ENCODE results near the gene UTP4. TPM values are rescaled to one million over a fixed set of nuclear protein-coding genes. Genes with fewer than 3 reads are reported as not detected.

UTP4 gene
- total RNA-seq, 2 experiments from 2014 or later = 149 to 153 TPM

DNA sequence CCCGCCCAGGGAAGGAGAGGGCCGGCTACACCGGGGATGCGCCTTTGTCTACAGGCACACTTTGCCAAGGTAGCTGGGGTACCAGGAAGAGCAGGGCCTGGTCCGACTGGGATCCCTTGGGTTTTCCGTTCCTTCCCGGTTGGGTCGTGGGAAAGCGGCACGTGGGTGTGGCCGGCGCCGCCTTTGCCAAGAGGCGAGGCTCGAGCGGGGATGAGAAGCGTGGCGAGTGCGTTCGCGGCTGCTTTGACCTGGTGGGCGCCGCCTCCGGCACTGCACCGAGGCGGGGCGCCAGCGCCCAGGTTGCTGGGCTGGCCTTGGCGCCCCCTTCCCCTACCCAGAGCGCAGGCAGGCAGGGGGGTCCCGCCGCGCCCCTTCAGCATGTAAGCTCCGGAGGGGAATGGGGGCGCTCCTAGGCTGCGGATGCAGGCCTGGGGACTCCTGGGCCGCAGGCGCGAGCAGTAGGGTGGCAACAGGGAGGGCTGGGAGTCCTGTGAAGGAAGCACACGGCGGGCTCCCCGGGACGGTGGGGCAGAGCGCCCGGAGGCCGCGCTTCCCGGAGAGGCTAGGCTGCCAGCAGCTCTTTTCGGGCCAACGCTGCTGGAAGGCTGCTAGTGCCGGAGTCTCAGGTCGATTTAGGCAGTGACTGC is 25.0 kb upstream of the UTP4 start:
- H3K4me3 Mint-ChIP-seq = peak overlapping the region; percentile 50

DNA sequence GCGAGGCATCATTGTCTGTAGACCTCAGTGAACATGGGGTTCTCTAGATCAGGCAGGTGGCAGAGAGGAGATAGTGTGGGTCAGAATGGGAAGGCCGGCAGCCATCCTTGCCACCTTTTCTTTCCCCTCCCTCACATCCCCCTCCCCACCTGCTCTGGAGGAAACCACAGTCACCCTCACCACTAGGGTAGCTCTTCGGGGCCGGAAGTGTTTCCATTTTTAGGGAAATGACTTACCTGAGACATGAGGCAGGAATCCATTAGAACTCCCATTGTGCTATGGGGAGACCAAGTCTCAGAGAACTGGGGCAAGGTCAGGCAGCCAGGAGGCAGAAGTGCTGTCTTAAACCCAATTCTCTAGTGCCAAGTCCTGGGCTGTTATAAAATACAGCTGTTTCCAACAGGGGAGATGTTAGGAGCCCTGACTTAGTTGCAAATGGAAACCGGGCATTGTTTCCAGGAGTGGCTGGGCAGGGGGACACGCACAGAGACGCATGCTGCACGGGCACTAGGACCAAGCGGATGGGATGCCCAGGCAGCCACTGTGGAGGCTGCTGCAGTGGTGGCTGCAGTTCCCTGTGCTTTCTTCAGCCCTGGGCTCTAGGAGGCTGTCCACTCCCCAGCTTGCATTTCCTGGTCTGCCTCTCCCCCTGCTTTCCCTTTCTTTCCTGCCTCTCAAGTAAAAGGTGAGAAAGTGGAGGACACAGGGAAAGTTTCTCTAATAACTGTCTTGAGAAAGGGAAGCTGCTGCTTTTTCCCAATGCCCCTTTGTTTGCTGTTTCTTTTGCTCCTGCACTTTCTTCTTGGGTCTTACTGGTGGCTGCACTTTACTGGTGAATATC is 24.2 kb upstream of the UTP4 start:
- H3K36me3 Mint-ChIP-seq = peaks cover 9% of the 10 kb centered on the region
- H3K27ac Mint-ChIP-seq = no peak overlapping the region
- no peaks in the 10 kb centered on the region for H3K9me3 Mint-ChIP-seq
- H3K4me1 Mint-ChIP-seq = peaks cover 11% of the 10 kb centered on the region
- no peak for DNase-seq
- peaks cover 41% of the 10 kb centered on the region for H3K27me3 Mint-ChIP-seq
- H3K4me3 Mint-ChIP-seq = no peak overlapping the region

More for the DNA sequence above, 25.0 kb upstream of the UTP4 start:
- peaks cover 41% of the 10 kb centered on the region for H3K27me3 Mint-ChIP-seq
- peak; percentile 14 for DNase-seq
- no peaks in the 10 kb centered on the region for H3K9me3 Mint-ChIP-seq
- H3K36me3 Mint-ChIP-seq = peaks cover 9% of the 10 kb centered on the region
- peaks cover 11% of the 10 kb centered on the region for H3K4me1 Mint-ChIP-seq
- no peak overlapping the region for H3K27ac Mint-ChIP-seq

DNA sequence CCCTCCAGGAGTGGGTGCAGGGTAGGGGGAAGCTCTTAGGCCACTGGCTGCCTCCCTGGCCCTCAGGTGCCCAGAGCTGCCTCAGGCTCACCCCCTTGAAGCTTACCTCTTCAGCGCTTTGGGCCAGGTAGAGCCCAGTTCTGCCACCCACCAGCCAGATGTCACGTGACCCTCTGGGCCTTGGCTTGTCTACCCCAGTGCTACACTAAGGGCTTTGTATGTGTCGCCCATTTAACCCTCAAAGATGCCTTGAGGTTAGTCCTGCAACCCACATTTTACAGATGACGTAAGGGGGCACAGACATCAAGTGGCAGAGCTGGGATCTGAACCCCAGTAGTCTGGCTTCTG is 23.6 kb upstream of the UTP4 start:
- no peak for DNase-seq
- peaks cover 41% of the 10 kb centered on the region for H3K27me3 Mint-ChIP-seq
- H3K4me1 Mint-ChIP-seq = peaks cover 11% of the 10 kb centered on the region
- peaks cover 9% of the 10 kb centered on the region for H3K36me3 Mint-ChIP-seq
- H3K27ac Mint-ChIP-seq = no peak overlapping the region
- no peak overlapping the region for H3K4me3 Mint-ChIP-seq
- no peaks in the 10 kb centered on the region for H3K9me3 Mint-ChIP-seq

DNA sequence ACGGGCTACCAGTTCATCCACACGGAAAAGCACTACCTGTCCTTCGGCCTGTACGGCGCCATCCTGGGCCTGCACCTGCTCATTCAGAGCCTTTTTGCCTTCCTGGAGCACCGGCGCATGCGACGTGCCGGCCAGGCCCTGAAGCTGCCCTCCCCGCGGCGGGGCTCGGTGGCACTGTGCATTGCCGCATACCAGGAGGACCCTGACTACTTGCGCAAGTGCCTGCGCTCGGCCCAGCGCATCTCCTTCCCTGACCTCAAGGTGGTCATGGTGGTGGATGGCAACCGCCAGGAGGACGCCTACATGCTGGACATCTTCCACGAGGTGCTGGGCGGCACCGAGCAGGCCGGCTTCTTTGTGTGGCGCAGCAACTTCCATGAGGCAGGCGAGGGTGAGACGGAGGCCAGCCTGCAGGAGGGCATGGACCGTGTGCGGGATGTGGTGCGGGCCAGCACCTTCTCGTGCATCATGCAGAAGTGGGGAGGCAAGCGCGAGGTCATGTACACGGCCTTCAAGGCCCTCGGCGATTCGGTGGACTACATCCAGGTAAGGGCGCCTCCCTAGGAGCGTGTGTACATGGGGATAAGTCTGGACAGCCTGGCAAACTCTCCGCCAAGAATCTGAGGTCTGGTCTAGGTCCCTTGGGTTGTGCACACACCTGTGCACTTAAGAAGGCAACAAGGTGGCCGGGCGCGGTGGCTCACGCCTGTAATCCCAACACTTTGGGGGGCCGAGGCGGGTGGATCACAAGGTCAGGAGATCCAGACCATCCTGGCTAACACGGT is 22.8 kb upstream of the UTP4 start:
- Mint-ChIP-seq H3K9me3 (no peaks in the 10 kb centered on the region), H3K36me3 (peaks cover 9% of the 10 kb centered on the region), H3K27ac (no peak overlapping the region), H3K4me3 (no peak overlapping the region), H3K27me3 (peaks cover 38% of the 10 kb centered on the region), H3K4me1 (peaks cover 11% of the 10 kb centered on the region)
- no peak for DNase-seq

DNA sequence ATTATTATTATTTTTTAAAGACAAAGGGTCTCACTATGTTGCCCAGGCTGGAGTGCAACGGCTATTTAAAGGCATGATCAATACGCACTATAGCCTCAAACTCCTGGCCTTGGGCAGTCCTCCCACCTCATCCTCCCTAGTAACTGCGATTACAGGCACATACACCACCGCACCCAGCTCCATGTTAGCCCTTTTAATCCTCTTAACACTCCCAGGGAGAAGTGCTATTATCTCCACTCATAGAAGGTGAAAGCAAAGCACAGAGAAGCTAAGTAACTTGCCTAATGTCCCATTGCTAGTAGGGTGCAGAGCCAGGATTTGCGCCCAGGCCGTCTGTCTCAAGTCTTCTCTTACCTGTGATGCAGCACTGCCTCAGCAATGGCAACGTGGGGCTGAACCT is 22.0 kb upstream of the UTP4 start:
- H3K27me3 Mint-ChIP-seq = peaks cover 32% of the 10 kb centered on the region
- peaks cover 8% of the 10 kb centered on the region for H3K4me1 Mint-ChIP-seq
- peaks cover 9% of the 10 kb centered on the region for H3K36me3 Mint-ChIP-seq
- no peaks in the 10 kb centered on the region for H3K9me3 Mint-ChIP-seq
- H3K27ac Mint-ChIP-seq = no peak overlapping the region
- DNase-seq = no peak
- no peak overlapping the region for H3K4me3 Mint-ChIP-seq

DNA sequence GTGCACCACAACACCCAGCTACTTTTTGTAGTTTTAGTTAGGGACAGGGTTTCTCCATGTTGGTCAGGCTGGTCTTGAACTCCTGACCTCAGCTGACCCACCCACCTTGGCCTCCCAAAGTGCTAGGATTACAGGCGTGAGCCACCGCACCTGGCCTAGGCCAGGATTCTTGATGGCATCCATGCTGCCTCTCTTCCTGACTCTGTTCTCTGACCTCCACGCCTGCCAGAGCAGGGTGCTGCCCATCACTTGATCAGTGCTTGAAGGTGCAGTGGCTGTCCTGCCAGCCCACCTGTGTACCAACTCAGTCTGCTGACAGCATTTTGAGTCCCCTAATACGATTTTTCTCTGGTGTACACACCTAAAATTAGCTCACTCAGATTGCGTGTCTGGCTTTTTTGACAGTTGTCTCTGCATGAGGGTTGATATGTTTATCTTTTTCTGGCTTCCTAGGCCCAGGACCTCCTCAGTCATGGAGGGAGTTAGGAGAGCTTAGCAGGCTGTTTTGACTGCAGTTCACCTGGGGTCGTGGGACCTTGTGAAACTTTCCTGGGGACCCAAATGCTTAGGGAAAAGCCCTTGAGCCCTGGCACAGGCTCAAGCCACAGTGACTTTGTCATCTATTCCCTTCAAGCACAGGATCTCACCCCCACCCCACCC is 21.1 kb upstream of the UTP4 start:
- DNase-seq = no peak
- Mint-ChIP-seq H3K4me1 (peaks cover 5% of the 10 kb centered on the region), H3K27me3 (peaks cover 28% of the 10 kb centered on the region), H3K9me3 (no peaks in the 10 kb centered on the region), H3K4me3 (no peak overlapping the region), H3K27ac (no peak overlapping the region), H3K36me3 (peaks cover 9% of the 10 kb centered on the region)

DNA sequence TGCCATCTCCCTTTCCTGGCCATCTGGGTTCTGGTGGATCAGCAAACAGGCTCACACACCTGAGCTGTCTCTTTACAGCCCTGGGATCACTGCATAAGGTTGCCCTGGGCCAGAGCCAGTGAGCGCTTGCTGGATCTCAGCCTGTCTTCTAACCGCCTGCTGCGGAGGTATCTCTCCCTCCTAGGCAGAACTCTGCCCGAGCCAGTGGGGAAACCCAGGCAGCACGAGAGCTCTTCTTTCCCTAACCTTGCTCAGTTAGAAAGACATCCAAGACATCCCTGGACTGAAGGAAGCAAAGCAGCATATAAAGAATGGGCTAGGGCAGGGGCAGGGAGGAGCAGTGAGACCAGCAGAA is 20.6 kb upstream of the UTP4 start:
- H3K9me3 Mint-ChIP-seq = no peaks in the 10 kb centered on the region
- no peak for DNase-seq
- no peak overlapping the region for H3K27ac Mint-ChIP-seq
- peaks cover 11% of the 10 kb centered on the region for H3K36me3 Mint-ChIP-seq
- H3K4me3 Mint-ChIP-seq = no peak overlapping the region
- H3K27me3 Mint-ChIP-seq = peaks cover 23% of the 10 kb centered on the region
- peaks cover 5% of the 10 kb centered on the region for H3K4me1 Mint-ChIP-seq

DNA sequence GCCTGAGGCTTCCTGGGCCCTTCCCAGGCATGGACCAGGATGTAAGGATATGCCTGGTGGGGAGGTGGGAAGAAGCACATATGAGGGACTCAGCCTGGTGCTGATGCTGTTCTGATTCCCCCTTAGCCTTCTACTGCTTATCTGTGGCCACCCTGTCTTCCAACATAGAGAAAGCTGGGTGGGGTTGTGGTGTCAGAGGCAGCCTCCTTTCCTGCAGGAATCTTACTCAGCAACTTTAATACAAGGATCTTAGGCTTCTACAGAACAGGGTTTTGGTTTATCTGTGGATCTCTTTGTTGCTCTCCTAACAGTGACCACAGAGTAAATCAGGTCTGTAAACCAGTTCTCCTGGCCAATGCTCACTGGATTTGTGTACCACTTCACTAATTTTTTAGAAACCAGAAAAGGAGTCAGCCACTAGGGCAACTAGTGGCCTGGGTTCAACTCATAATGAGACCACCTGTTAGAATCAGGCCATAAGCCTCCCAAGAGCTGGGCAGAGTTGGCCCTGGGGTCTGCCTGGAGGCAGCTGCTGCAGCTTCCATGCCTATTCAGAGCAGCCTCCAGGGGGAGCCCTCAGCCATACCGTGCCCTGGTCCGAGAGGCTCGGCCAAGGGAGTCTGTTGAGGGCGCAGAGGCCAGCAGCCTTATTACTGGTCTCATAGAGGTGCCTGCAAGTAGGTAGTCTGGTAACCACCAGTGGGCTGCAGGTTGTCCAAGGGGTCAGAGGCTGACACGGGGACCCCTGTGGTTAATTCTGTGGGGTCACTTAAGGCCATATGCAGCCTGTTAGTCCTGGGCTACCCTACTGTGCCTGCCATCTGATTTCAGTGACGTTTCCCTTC is 19.9 kb upstream of the UTP4 start:
- H3K9me3 Mint-ChIP-seq = no peaks in the 10 kb centered on the region
- H3K27ac Mint-ChIP-seq = no peak overlapping the region
- DNase-seq = peak; percentile 60
- H3K4me3 Mint-ChIP-seq = no peak overlapping the region
- peaks cover 18% of the 10 kb centered on the region for H3K27me3 Mint-ChIP-seq
- peaks cover 11% of the 10 kb centered on the region for H3K36me3 Mint-ChIP-seq
- H3K4me1 Mint-ChIP-seq = peaks cover 5% of the 10 kb centered on the region

DNA sequence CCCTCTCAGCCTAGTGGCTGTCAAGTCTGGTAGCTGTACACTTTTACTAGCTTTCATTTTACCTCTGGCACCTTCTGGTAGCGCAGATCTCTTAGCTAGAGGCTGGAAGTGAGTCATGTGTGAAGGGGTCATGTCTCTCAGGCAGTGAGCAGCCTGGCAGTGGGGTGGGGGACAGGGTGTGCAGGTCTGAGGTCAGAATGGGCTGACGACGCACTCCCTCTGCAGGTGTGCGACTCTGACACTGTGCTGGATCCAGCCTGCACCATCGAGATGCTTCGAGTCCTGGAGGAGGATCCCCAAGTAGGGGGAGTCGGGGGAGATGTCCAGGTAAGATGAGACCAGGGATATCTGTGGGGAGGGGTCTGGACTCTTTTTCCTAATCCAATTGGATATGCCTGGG is 19.2 kb upstream of the UTP4 start:
- DNase-seq = no peak
- peaks cover 11% of the 10 kb centered on the region for H3K27me3 Mint-ChIP-seq

DNA sequence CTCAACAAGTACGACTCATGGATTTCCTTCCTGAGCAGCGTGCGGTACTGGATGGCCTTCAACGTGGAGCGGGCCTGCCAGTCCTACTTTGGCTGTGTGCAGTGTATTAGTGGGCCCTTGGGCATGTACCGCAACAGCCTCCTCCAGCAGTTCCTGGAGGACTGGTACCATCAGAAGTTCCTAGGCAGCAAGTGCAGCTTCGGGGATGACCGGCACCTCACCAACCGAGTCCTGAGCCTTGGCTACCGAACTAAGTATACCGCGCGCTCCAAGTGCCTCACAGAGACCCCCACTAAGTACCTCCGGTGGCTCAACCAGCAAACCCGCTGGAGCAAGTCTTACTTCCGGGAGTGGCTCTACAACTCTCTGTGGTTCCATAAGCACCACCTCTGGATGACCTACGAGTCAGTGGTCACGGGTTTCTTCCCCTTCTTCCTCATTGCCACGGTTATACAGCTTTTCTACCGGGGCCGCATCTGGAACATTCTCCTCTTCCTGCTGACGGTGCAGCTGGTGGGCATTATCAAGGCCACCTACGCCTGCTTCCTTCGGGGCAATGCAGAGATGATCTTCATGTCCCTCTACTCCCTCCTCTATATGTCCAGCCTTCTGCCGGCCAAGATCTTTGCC is 18.0 kb upstream of the UTP4 start:
- H3K4me3 Mint-ChIP-seq = no peak overlapping the region
- H3K36me3 Mint-ChIP-seq = peaks cover 16% of the 10 kb centered on the region
- no peak for DNase-seq
- peaks cover 6% of the 10 kb centered on the region for H3K4me1 Mint-ChIP-seq
- no peak overlapping the region for H3K27ac Mint-ChIP-seq
- H3K9me3 Mint-ChIP-seq = no peaks in the 10 kb centered on the region
- H3K27me3 Mint-ChIP-seq = peaks cover 3% of the 10 kb centered on the region

More for the DNA sequence above, 19.2 kb upstream of the UTP4 start:
- H3K4me3 Mint-ChIP-seq = no peak overlapping the region
- peaks cover 4% of the 10 kb centered on the region for H3K4me1 Mint-ChIP-seq
- no peak overlapping the region for H3K27ac Mint-ChIP-seq
- H3K9me3 Mint-ChIP-seq = no peaks in the 10 kb centered on the region
- H3K36me3 Mint-ChIP-seq = peaks cover 15% of the 10 kb centered on the region

DNA sequence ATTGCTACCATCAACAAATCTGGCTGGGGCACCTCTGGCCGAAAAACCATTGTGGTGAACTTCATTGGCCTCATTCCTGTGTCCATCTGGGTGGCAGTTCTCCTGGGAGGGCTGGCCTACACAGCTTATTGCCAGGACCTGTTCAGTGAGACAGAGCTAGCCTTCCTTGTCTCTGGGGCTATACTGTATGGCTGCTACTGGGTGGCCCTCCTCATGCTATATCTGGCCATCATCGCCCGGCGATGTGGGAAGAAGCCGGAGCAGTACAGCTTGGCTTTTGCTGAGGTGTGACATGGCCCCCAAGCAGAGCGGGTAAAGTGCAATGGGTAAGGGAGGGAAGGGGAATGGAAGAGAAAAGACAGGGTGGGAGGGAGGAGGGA is 17.5 kb upstream of the UTP4 start:
- peaks cover 11% of the 10 kb centered on the region for H3K36me3 Mint-ChIP-seq
- H3K9me3 Mint-ChIP-seq = no peaks in the 10 kb centered on the region
- peaks cover 6% of the 10 kb centered on the region for H3K4me1 Mint-ChIP-seq
- DNase-seq = no peak
- H3K27me3 Mint-ChIP-seq = no peaks in the 10 kb centered on the region
- no peak overlapping the region for H3K27ac Mint-ChIP-seq
- no peak overlapping the region for H3K4me3 Mint-ChIP-seq

DNA sequence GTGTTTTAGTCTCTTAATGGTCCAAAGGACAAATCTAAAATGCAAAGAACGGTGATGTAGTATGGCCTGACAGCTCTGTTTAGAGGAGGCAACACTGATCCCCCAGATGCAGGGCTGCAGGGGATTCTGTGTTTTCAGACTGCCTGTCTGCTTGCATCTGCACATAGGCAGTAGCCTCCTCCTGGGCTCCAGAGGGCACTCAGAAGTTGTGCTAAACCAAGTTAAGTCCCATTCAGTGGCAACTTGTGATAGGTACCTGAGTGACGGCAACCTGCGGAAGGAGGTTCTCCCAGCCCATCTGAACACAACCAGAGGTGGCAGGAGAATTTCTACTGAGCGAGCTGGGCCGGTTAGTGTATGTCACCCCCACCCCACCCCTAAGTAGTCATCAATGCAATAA is 17.1 kb upstream of the UTP4 start:
- H3K27me3 Mint-ChIP-seq = no peaks in the 10 kb centered on the region
- DNase-seq = no peak
- H3K27ac Mint-ChIP-seq = no peak overlapping the region
- H3K4me3 Mint-ChIP-seq = no peak overlapping the region
- no peaks in the 10 kb centered on the region for H3K9me3 Mint-ChIP-seq
- H3K4me1 Mint-ChIP-seq = peaks cover 6% of the 10 kb centered on the region
- H3K36me3 Mint-ChIP-seq = peaks cover 13% of the 10 kb centered on the region

DNA sequence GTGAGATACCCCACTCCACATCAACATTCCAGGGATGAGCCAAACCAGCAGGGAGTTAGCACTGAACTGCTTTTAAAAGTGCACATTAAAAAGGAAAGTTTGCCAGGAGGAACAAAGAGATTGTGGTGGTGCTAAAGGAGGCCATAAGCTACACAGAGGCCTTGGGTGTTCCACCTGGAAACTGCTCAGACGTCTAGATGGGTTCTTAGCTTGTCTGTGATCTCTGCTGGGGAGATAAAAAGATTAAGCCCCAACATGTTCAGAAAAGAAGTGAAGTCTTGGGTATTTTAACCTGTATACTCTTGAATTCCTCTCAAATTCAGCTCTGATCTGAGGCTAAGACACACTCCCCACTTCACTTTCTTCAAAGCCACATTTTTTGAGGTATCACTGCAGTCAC is 16.6 kb upstream of the UTP4 start:
- H3K9me3 Mint-ChIP-seq = no peaks in the 10 kb centered on the region
- no peak overlapping the region for H3K4me3 Mint-ChIP-seq
- H3K36me3 Mint-ChIP-seq = peaks cover 15% of the 10 kb centered on the region
- H3K4me1 Mint-ChIP-seq = peaks cover 6% of the 10 kb centered on the region
- DNase-seq = no peak
- no peaks in the 10 kb centered on the region for H3K27me3 Mint-ChIP-seq
- H3K27ac Mint-ChIP-seq = no peak overlapping the region

DNA sequence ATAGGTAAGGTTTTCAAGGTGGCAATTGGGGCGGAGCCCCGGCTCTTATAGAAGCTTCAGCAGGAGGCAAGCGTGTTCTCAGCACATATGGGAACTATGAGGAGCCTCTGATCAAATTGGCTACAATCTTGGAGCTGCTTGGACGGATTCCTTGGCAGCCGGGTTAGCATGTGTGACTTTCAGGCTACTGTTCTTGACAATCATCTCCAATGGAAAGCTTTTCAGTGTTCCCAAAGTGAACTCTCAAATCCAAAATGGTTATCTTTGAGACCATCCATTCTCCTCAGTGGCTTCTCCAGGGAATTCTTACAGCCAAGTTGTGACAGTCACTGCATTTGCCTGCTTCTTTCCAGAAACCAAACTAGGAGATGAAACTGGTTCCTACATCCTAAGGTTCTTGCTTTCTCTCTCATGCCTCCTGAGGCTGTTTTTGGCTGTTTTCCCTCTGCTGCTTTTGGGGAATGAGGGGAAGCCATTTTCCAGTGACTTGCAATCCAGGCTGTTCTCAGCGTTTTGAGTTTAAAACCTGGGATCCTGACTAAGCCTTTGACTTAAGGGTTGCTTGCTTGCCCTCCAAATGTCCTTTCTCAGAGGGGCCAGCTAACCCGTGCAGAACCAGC is 16.1 kb upstream of the UTP4 start:
- H3K4me3 Mint-ChIP-seq = no peak overlapping the region
- peaks cover 13% of the 10 kb centered on the region for H3K36me3 Mint-ChIP-seq
- H3K27me3 Mint-ChIP-seq = no peaks in the 10 kb centered on the region
- no peaks in the 10 kb centered on the region for H3K9me3 Mint-ChIP-seq
- no peak for DNase-seq
- H3K27ac Mint-ChIP-seq = no peak overlapping the region
- peaks cover 6% of the 10 kb centered on the region for H3K4me1 Mint-ChIP-seq

Measured in activated naive CD8-positive, alpha-beta T cell treated with anti-CD3 and anti-CD28 coated beads for 36 hours (primary cell).